Esophagus squamous epithelium (tissue), 5 donors: ENCODE measurements around the gene YBX1. TPM values are rescaled to one million over a fixed set of nuclear protein-coding genes. Genes with fewer than 3 reads are reported as not detected.
A peak's percentile ranks its signal among the peaks of the same experiment; 100 is the strongest.
"Not testable (repeated sequence)": the region's sequence is repeated elsewhere in the genome, so short reads cannot be mapped to it uniquely, and the experiment has no call there.

Experiments
- DNase-seq: peaks from one replicate; lab custom pipeline; 2025; lab: John Stamatoyannopoulos, UW
- H3K27ac ChIP-seq, 4 donors: fragments of 200-600 bp; sonication (generic); one replicate each; pipeline ENCODE4 v1.5.1; 2016 to 2019; ENCODE audit warnings: mild to moderate bottlenecking in 1 of 4
- H3K27me3 ChIP-seq, 4 donors: fragments of 200-600 bp; sonication (generic); 1 replicate in 3 of 4; 2 replicates in 1 of 4; pipeline versions ENCODE4 v1.5.1 to v1.6.0; 2017 to 2021; ENCODE audit warnings: antibody characterized with exemption in 1 of 4
- H3K36me3 ChIP-seq, 3 donors: fragments of 200-600 bp; sonication (generic); one replicate each; pipeline ENCODE4 v1.5.1; 2016 to 2019
- H3K4me1 ChIP-seq, 3 donors: fragments of 200-600 bp; sonication (generic); one replicate each; pipeline ENCODE4 v1.5.1; 2017 to 2019
- H3K4me3 ChIP-seq, 4 donors: fragments of 200-600 bp; sonication (generic); 1 replicate in 3 of 4; 2 replicates in 1 of 4; pipeline ENCODE4 v1.5.1; 2016 to 2019; ENCODE audit warnings: mild to moderate bottlenecking in 2 of 4, moderate library complexity in 1 of 4
- H3K9me3 ChIP-seq, 3 donors: fragments of 200-600 bp; sonication (generic); one replicate each; pipeline ENCODE4 v1.5.1; 2016 to 2019
- POLR2A ChIP-seq, 4 donors: fragments of 450-650 bp; IDR thresholded peaks; one replicate each; pipeline ENCODE4 v1.6.1; 2017; ENCODE audit warnings: antibody characterized with exemption in 4 of 4, mild to moderate bottlenecking in 4 of 4, moderate library complexity in 3 of 4
- WGBS, 2 donors: methylation state at CpG; one replicate each; pipeline ENCODE4 v1.1.5; 2018; 5-methylcytosine and 5-hydroxymethylcytosine counted together
- intact Hi-C: fragments of 100-400 bp; cut with DNase I; formaldehyde crosslinking; loops from one replicate; pipeline ENCODE4 v1.15.0; 2022
- total RNA-seq, 4 donors: library from RNA; depleted of rRNA; stranded (reverse); fragments of >200 nt; gene quantifications; one replicate each; pipeline ENCODE4 v1.1.0, GENCODE V29; 2016
- TF ChIP-seq, protein P1 (sequence below), 6 experiments: fragments of 450-650 bp in 4 of 6; fragments of 200-600 bp in 2 of 6; sonication (generic) in 2 of 6; IDR thresholded peaks; one replicate each; pipeline ENCODE4 v1.5.1; 2016 to 2019; ENCODE audit warnings: antibody characterized with exemption in 6 of 6, mild to moderate bottlenecking in 4 of 6, moderate library complexity in 4 of 6
- donor health status: DM: yes; HTN: yes; CAD: no.

The YBX1 gene
- total RNA-seq, 4 donors from 2014 or later: 338 to 569 (median 531) TPM

DNA sequence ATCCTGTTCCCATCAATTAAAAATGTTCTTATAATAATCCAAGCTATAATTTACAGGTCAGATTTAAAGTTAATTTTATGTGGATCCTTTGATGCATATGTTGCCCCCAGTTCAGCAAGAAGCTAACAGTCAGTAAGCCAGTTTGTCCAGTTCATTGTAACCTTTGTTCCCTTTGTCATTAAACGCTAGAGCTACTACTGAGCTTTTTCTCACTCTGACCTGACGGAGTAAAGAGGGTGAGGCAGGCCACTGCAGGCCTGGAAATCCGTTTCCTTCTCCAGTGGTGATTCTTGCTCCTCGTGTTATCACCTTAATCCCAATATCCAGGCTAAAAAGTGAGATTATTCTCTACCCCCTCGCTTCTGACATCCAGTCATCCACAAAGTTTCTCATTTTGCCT is 10.2 kb downstream of the YBX1 start:
- 16 to 34% methylated on average over 5 of the region's 5 CpGs for WGBS, 2 donors

GRCh38 chr1:42692911-42693310 is 10.7 kb downstream of the YBX1 start:
- Histone ChIP-seq H3K4me1 (peaks cover 11 to 73% (median 50%) of the 10 kb centered on the region in 3 donors), H3K27me3 (no peaks in the 10 kb centered on the region), H3K4me3 (no peak overlapping the region), H3K27ac (peak overlapping the region in 2 of 4 donors; percentile 43 to 54), H3K9me3 (no peaks in the 10 kb centered on the region), H3K36me3 (peaks cover 6 to 36% (median 11%) of the 10 kb centered on the region in 3 donors)
- 46 to 63% methylated on average over 2 of the region's 2 CpGs for WGBS, 2 donors
- intact Hi-C loops: no loop called here
- no peak for DNase-seq
- no peak for TF ChIP-seq POLR2A (IDR thresholded peaks at IDR 0.05)
- TF ChIP-seq, protein P1, sequence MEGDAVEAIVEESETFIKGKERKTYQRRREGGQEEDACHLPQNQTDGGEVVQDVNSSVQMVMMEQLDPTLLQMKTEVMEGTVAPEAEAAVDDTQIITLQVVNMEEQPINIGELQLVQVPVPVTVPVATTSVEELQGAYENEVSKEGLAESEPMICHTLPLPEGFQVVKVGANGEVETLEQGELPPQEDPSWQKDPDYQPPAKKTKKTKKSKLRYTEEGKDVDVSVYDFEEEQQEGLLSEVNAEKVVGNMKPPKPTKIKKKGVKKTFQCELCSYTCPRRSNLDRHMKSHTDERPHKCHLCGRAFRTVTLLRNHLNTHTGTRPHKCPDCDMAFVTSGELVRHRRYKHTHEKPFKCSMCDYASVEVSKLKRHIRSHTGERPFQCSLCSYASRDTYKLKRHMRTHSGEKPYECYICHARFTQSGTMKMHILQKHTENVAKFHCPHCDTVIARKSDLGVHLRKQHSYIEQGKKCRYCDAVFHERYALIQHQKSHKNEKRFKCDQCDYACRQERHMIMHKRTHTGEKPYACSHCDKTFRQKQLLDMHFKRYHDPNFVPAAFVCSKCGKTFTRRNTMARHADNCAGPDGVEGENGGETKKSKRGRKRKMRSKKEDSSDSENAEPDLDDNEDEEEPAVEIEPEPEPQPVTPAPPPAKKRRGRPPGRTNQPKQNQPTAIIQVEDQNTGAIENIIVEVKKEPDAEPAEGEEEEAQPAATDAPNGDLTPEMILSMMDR (IDR thresholded peaks at IDR 0.05): no peak

More for the DNA sequence above, 10.2 kb downstream of the YBX1 start:
- Histone ChIP-seq H3K4me1 (peaks cover 11 to 77% (median 53%) of the 10 kb centered on the region in 3 donors), H3K4me3 (no peak overlapping the region), H3K27ac (peak overlapping the region in 2 of 4 donors; percentile 54 to 55), H3K36me3 (peaks cover 1 to 32% (median 7%) of the 10 kb centered on the region in 3 donors), H3K27me3 (no peaks in the 10 kb centered on the region), H3K9me3 (no peaks in the 10 kb centered on the region)
- TF ChIP-seq POLR2A (IDR thresholded peaks at IDR 0.05): no peak
- intact Hi-C loops: no loop called here
- DNase-seq: no peak

DNA sequence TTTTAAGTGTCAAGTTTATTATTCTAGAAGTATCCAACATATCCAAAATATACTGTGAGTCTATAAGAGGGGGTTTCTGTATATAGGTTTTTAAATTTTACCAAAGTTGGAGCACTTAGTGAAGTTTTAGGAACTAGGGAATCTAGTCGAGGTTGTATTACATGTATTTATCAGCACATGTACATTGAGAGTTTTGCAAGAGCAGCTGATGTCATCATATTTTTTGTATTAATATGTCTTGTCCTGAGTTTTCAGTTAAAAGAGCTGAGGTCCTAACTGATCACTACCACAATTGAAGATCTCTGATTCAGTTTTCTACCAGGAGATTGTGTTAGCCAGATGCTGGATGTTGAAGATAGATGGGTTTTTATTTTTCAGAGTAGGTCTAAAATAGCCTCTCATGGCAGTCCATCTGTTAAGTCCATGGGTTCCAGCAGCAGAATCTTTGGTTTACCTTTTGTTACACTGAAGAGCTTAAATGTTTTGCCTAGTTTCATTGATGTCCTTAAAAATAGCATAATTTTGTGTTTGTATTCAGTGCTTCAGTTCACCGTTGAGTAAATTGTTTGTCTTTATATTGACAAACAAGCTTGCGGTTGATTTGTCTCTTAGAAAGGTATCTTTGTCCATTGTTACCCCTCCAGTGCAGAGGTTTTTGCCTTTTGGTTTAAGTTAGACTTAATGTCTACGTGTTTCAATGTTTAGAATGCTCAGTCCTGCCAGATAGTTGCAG is 16.0 kb downstream of the YBX1 start:
- peaks cover 16 to 89% (median 32%) of the 10 kb centered on the region in 3 donors for H3K36me3 ChIP-seq
- H3K27me3 ChIP-seq: no peaks in the 10 kb centered on the region
- H3K4me3 ChIP-seq: no peak overlapping the region
- TF ChIP-seq, protein P1 (IDR thresholded peaks at IDR 0.05): no peak
- no peak for TF ChIP-seq POLR2A (IDR thresholded peaks at IDR 0.05)
- 87 to 89% methylated on average over 4 of the region's 4 CpGs for WGBS, 2 donors
- no peak for DNase-seq
- no peak overlapping the region for H3K27ac ChIP-seq
- H3K4me1 ChIP-seq: peaks cover 0 to 19% (median 5%) of the 10 kb centered on the region in 3 donors
- intact Hi-C loops: no loop called here
- no peaks in the 10 kb centered on the region for H3K9me3 ChIP-seq

DNA sequence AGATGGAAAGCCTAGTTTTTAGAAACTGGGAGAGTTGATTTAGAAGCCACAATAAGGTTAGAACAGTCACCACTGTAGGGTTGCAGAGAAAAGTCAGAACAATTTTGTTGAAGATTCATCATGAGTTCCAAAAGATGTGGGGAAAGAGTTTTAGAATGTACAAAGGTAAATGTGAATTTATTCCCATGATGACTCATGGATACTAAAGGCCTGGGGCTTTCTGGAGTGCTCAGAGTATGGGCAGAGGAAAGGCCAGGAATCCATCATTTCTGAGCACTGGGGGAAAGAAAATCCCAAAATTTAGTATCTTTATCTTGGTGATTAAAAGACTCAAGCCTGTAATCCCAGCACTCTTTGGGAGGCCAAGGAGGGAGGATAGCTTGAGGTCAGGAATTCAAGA is 17.8 kb downstream of the YBX1 start:
- no peaks in the 10 kb centered on the region for H3K9me3 ChIP-seq
- peaks cover 0 to 2% (median 0%) of the 10 kb centered on the region in 3 donors for H3K4me1 ChIP-seq
- peaks cover 16 to 100% (median 43%) of the 10 kb centered on the region in 3 donors for H3K36me3 ChIP-seq
- no peak overlapping the region for H3K27ac ChIP-seq
- no peaks in the 10 kb centered on the region for H3K27me3 ChIP-seq
- intact Hi-C loops: no loop called here
- no peak for DNase-seq
- H3K4me3 ChIP-seq: no peak overlapping the region
- TF ChIP-seq, protein P1 (IDR thresholded peaks at IDR 0.05): no peak
- TF ChIP-seq POLR2A (IDR thresholded peaks at IDR 0.05): no peak

DNA sequence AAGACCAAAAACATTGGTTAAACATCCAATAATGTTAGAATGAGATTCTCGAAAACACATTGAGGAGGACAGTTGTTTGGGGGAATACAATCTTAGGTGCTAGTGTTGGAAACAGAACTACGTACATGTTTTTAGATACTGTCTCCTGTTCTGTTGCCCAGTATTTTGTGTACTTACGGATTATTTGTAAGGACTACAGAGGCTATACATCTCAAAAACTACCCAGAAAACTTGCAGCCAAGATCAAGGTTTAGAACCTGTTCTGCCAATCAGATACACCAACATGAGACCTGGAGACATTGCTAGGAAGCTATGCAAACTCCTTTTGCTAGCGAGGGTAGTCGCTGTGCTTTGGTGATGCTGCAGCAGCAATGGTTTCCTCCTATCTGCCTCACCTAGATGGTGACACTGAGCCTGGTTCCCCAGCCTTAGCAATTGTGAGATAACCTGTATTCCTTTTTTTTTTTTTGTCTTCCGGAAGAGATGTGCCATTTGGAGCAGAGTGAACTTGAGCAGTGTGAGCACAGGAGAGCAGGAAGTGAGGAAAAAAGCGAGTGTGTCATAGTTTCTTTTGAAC is 21.8 kb downstream of the YBX1 start:
- DNase-seq: no peak
- Histone ChIP-seq H3K9me3 (no peaks in the 10 kb centered on the region), H3K27me3 (no peaks in the 10 kb centered on the region), H3K36me3 (peaks cover 2 to 99% (median 27%) of the 10 kb centered on the region in 3 donors), H3K4me3 (no peak overlapping the region), H3K27ac (no peak overlapping the region), H3K4me1 (no peaks in the 10 kb centered on the region)
- WGBS, 2 donors: 93% methylated on average over 6 to 7 of the region's 7 CpGs
- intact Hi-C loops: no loop called here
- TF ChIP-seq, protein P1 (IDR thresholded peaks at IDR 0.05): no peak
- TF ChIP-seq POLR2A (IDR thresholded peaks at IDR 0.05): no peak

- peaks cover 0 to 20% (median 5%) of the 10 kb centered on the region in 3 donors for H3K9me3 ChIP-seq
- H3K4me3 ChIP-seq, H3K27ac ChIP-seq, intact Hi-C loops, H3K4me1 ChIP-seq, H3K27me3 ChIP-seq, DNase-seq: not testable (repeated sequence)
- peaks cover 0 to 76% (median 0%) of the 10 kb centered on the region in 3 donors for H3K36me3 ChIP-seq
- 93 to 98% methylated on average over 3 of the region's 3 CpGs for WGBS, 2 donors
Observed at GRCh38 chr1:42712808-42713207, 30.6 kb downstream of the YBX1 start.
